Measurements from ENCODE around the gene SMPD2. TPM values are rescaled to one million over a fixed set of nuclear protein-coding genes. Genes with fewer than 3 reads are reported as not detected.

Gene SMPD2
- polyA plus RNA-seq, 6 donors from 2014 or later, result 24.1 to 45.5 (median 33.5) TPM

- H3K4me1 Mint-ChIP-seq, result peaks cover 37 to 46% (median 40%) of the 10 kb centered on the region in 3 donors
- peak overlapping the region; percentile 90 to 99 (median 94) for H3K27ac Mint-ChIP-seq
- H3K9me3 Mint-ChIP-seq, result no peaks in the 10 kb centered on the region
- H3K4me3 Mint-ChIP-seq, result peak overlapping the region; percentile 73 to 97 (median 82)
- H3K36me3 Mint-ChIP-seq, result peaks cover 20 to 23% of the 10 kb centered on the region in 2 donors
- DNase-seq (no peak), ATAC-seq (ENCODE audit: low read depth in 2 of 2) (peak; percentile 48 to 49)
- no peaks in the 10 kb centered on the region for H3K27me3 Mint-ChIP-seq
Observed at GRCh38 chr6:109483735-109484057, 43.2 kb downstream of the SMPD2 start.

GRCh38 chr6:109484122-109484521 is 43.6 kb downstream of the SMPD2 start:
- DNase-seq (no peak), ATAC-seq (ENCODE audit: low read depth in 2 of 2) (no peak)
- no peaks in the 10 kb centered on the region for H3K9me3 Mint-ChIP-seq
- peak overlapping the region in 7 of 8 donors; percentile 73 to 97 (median 85) for H3K4me3 Mint-ChIP-seq
- peaks cover 16 to 19% of the 10 kb centered on the region in 2 donors for H3K36me3 Mint-ChIP-seq
- peaks cover 33 to 42% (median 36%) of the 10 kb centered on the region in 3 donors for H3K4me1 Mint-ChIP-seq
- H3K27ac Mint-ChIP-seq, result peak overlapping the region; percentile 90 to 99 (median 94)
- H3K27me3 Mint-ChIP-seq, result no peaks in the 10 kb centered on the region

DNA sequence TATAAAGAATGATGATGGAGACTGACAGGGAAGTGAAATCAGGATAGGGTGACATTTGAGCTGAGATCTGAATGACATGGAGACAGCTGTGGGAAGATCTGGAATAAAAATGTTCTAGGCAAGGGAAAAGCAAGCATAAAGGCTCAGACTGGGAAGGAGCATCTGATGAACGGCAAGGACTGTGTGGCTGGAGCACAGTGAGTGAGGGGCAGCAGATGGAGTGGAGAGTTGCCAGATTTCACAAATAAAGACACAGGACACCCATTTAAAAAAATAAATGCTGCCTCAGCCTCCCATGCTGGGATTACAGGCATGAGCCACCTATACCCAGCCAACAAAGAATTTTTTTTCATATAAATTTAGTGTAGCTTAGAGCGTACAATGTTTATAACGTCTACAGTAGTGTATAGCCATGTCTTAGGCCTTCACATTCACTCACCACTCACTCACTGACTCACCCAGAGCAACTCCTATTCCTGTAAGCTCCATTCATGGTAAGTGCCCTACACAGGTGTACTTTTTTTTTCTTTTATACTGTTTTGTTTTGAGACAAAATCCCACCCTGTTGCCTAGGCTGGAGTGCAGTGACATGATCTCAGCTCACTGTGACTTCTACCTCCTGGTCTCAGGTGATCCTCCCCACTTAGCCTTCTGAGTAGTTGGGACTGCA is 44.9 kb downstream of the SMPD2 start:
- Mint-ChIP-seq H3K36me3 (peaks cover 12 to 13% of the 10 kb centered on the region in 2 donors), H3K27ac (peak overlapping the region in 5 of 6 donors; percentile 66 to 96 (median 90)), H3K4me3 (peak overlapping the region in 2 of 8 donors; percentile 25 to 85), H3K4me1 (peaks cover 25 to 30% (median 27%) of the 10 kb centered on the region in 3 donors), H3K27me3 (no peaks in the 10 kb centered on the region), H3K9me3 (no peaks in the 10 kb centered on the region)
- ATAC-seq (ENCODE audit: low read depth in 2 of 2), result no peak
- no peak for DNase-seq

GRCh38 chr6:109486068-109486467 is 45.5 kb downstream of the SMPD2 start:
- H3K27me3 Mint-ChIP-seq, result no peaks in the 10 kb centered on the region
- ATAC-seq (ENCODE audit: low read depth in 2 of 2) (no peak), DNase-seq (no peak)
- peak overlapping the region in 5 of 6 donors; percentile 66 to 96 (median 90) for H3K27ac Mint-ChIP-seq
- no peak overlapping the region for H3K4me3 Mint-ChIP-seq
- H3K4me1 Mint-ChIP-seq, result peaks cover 23 to 25% (median 24%) of the 10 kb centered on the region in 3 donors
- peaks cover 8 to 10% of the 10 kb centered on the region in 2 donors for H3K36me3 Mint-ChIP-seq
- no peaks in the 10 kb centered on the region for H3K9me3 Mint-ChIP-seq

DNA sequence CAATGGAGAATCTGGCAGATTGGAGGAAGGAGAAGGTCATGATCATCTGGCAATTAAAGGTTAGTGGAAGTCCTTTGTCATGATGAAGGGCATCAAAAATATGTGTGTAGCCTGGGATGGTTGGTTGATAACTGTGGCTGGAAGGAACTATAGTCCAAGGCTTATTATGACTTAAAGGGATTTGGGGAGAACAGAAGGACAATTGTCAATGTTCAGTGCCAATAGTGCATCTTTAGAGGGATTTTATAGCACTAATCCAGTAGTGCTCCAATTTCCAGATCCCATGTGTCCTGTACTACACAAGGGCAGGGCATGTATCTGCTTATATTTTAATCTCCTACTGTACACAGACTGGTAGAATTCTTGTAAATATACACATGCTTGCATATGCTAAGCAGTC is 47.5 kb downstream of the SMPD2 start:
- Mint-ChIP-seq H3K36me3 (no peaks in the 10 kb centered on the region), H3K27ac (no peak overlapping the region), H3K9me3 (no peaks in the 10 kb centered on the region), H3K4me3 (no peak overlapping the region), H3K27me3 (no peaks in the 10 kb centered on the region), H3K4me1 (peaks cover 16 to 24% (median 16%) of the 10 kb centered on the region in 3 donors)
- ATAC-seq (ENCODE audit: low read depth in 2 of 2) (no peak), DNase-seq (no peak)

DNA sequence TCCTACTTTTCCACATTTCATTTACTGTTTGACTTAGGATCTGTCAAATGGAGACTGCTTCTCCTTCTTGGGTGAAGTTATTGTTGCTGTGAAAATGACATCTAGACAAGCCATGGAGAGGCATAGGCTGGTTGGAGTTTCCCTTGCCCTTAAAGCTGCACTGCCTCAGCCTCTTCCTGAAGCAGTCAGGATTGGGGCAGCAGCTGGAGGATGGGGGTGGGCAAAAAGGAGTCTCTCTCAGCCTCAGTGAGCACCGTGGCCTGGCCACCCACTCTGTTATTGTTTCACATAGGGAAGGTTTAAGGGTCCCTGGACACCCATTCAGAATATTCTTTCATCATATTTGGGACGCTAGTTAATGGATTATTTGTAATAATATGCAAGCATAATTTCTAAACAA is 50.2 kb downstream of the SMPD2 start:
- no peaks in the 10 kb centered on the region for H3K9me3 Mint-ChIP-seq
- H3K4me3 Mint-ChIP-seq, result no peak overlapping the region
- no peak overlapping the region for H3K27ac Mint-ChIP-seq
- ATAC-seq (ENCODE audit: low read depth in 2 of 2) (no peak), DNase-seq (no peak)
- H3K4me1 Mint-ChIP-seq, result peaks cover 16 to 26% (median 18%) of the 10 kb centered on the region in 3 donors
- no peaks in the 10 kb centered on the region for H3K36me3 Mint-ChIP-seq
- no peaks in the 10 kb centered on the region for H3K27me3 Mint-ChIP-seq

- Mint-ChIP-seq H3K9me3 (no peaks in the 10 kb centered on the region), H3K4me3 (no peak overlapping the region), H3K36me3 (no peaks in the 10 kb centered on the region), H3K27ac (peak overlapping the region in 1 of 6 donors; percentile 71), H3K4me1 (peaks cover 16 to 28% (median 18%) of the 10 kb centered on the region in 3 donors), H3K27me3 (no peaks in the 10 kb centered on the region)
- no peak for DNase-seq
- ATAC-seq (ENCODE audit: low read depth in 2 of 2), result no peak
Observed at GRCh38 chr6:109491207-109491938, 50.8 kb downstream of the SMPD2 start.

Other genes starting within 250 kb of the SMPD2 start
- gene CD164, start 58.3 kb upstream of the SMPD2 start, polyA plus RNA-seq (ENCODE audit: low read depth in 6 of 6), result 100 to 1,000 TPM; 215 to 341 (median 245) TPM
- gene PPIL6, start 96 bp upstream of the SMPD2 start, polyA plus RNA-seq (ENCODE audit: low read depth in 6 of 6), result 1 to 10 TPM; 1.1 to 3.9 (median 2.4) TPM
- gene MICAL1, start 15.0 kb downstream of the SMPD2 start, polyA plus RNA-seq (ENCODE audit: low read depth in 6 of 6), result 10 to 100 TPM in 5 of 6 donors, 1 to 10 TPM in 1; 8.4 to 26.7 (median 16.1) TPM
- 10 to 100 TPM; 12.0 to 18.5 (median 16.3) TPM for gene ZBTB24, start 42.5 kb downstream of the SMPD2 start, polyA plus RNA-seq (ENCODE audit: low read depth in 6 of 6)